ENCODE results near the gene FAM193A. TPM values are rescaled to one million over a fixed set of nuclear protein-coding genes. Genes with fewer than 3 reads are reported as not detected.
"Not testable (repeated sequence)": the region's sequence is repeated elsewhere in the genome, so short reads cannot be mapped to it uniquely, and the experiment has no call there.

FAM193A gene
- total RNA-seq, 2 experiments from 2014 or later = 37.0 to 37.7 TPM

DNA sequence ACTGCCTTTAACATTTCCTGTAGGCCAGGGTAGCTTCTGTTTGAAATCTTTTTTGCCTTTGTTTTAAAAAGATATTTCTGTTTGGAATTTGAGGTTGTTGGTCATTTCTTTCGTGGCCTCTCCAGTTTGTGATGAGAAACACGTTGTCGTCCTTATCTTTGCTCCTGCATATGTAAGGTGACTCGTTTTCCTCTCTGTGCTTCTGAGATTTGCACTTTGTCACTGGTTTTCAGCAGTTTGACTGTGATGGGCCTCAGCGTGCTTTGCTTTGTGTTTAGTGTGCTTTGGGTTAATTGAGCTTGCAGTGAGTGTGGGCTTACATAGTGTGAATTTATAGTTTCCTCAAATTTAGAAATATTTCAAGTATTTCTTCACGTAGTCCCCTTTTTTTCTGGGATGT, 81.5 kb downstream of the FAM193A start:
- no peak overlapping the region for H3K27ac Mint-ChIP-seq
- H3K27me3 Mint-ChIP-seq = no peaks in the 10 kb centered on the region
- H3K36me3 Mint-ChIP-seq = no peaks in the 10 kb centered on the region
- POLR2A ChIA-PET = no interaction called here
- H3K4me3 Mint-ChIP-seq = no peak overlapping the region
- DNase-seq (no peak), ATAC-seq (ENCODE audit: low read depth) (no peak)
- no peaks in the 10 kb centered on the region for H3K9me3 Mint-ChIP-seq
- H3K4me1 Mint-ChIP-seq = peaks cover 4% of the 10 kb centered on the region

DNA sequence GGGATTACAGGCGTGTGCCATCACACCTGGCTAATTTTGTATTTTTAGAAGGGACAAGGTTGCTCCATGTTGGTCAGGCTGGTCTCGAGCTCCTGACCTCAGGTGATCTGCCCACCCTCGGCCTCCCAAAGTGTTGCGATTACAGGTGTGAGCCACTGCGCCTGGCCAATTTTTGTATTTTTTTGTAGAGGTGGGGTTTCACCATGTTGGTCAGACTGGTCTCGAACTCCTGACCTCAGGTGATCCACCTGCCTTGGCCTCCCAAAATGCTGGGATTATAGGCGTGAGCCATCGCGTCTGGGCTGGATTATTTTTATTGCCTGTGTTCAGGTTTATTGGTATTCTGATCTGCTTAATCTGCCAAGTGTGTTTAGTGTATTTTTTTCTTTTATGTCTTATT, 82.3 kb downstream of the FAM193A start:
- H3K4me1 Mint-ChIP-seq; DNase-seq; H3K9me3 Mint-ChIP-seq; H3K27me3 Mint-ChIP-seq; H3K4me3 Mint-ChIP-seq; ATAC-seq (ENCODE audit: low read depth); POLR2A ChIA-PET; H3K36me3 Mint-ChIP-seq; H3K27ac Mint-ChIP-seq: not testable (repeated sequence)

DNA sequence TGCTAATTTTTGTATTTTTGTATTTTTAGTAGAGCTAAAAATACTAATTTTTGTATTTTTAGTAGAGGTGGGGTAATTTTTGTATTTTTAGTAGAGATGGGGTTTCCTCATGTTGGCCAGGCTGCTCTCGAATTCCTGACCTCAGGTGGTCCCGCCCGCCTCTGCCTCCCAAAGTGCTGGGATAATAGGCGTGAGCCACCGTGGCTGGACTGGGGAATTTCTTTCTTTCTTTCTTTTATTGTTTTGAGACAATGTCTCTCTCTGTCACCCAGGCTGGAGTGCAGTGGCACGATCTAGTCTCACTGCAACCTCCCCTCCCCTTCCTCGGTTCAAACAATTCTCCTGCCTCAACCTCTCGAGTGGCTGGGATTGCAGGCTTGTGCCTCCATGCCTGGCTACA, 83.0 kb downstream of the FAM193A start:
- POLR2A ChIA-PET = no interaction called here
- Mint-ChIP-seq H3K4me1 (peaks cover 4% of the 10 kb centered on the region), H3K27me3 (no peaks in the 10 kb centered on the region), H3K36me3 (no peaks in the 10 kb centered on the region), H3K9me3 (no peaks in the 10 kb centered on the region), H3K4me3 (no peak overlapping the region), H3K27ac (no peak overlapping the region)
- ATAC-seq (ENCODE audit: low read depth) (no peak), DNase-seq (no peak)

DNA sequence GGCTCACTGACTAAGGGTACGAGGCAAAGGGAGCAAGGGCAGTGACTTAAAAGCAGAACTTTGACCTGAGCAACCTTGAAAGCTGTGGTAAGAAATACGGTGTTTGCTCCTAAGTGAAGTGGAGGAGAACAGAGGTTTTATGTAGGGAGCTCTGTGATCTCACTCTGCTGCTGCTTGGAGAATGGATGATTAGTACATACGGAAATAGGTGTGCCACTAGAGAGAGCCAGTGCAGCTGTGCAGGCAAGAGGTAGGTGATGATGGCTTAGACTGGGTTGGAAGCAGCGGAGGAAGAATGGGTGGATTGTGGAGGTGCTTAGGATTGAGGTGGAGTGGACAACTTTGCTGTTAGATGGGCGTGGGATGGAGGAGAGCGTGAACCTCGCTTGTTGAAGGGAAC, 85.0 kb downstream of the FAM193A start:
- DNase-seq (no peak), ATAC-seq (ENCODE audit: low read depth) (no peak)
- H3K9me3 Mint-ChIP-seq = no peaks in the 10 kb centered on the region
- no peak overlapping the region for H3K4me3 Mint-ChIP-seq
- no peaks in the 10 kb centered on the region for H3K36me3 Mint-ChIP-seq
- no peaks in the 10 kb centered on the region for H3K27me3 Mint-ChIP-seq
- H3K4me1 Mint-ChIP-seq = peaks cover 4% of the 10 kb centered on the region
- H3K27ac Mint-ChIP-seq = no peak overlapping the region
- POLR2A ChIA-PET = no interaction called here

DNA sequence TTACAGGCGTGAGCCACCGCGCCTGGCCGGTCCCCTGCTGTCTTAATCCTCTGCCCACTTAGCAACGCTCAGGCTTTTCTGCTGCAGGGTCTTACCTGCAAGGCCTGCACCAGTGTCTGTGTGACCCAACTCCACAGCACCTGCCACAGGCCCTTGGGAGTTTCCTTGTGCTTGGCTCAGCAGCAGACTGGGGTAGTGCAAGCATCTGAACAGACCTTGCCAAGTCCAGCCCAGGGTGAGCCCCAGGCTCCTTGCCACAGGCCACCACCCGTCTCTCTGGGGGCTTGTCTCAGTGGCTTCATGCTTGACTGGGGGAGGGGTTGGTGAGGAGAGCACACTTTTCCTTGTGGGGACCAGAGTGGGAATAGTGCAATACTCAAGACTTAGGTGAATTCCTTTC, 87.0 kb downstream of the FAM193A start:
- H3K36me3 Mint-ChIP-seq = no peaks in the 10 kb centered on the region
- no peaks in the 10 kb centered on the region for H3K27me3 Mint-ChIP-seq
- DNase-seq = no peak
- no peak for ATAC-seq (ENCODE audit: low read depth)
- no peaks in the 10 kb centered on the region for H3K9me3 Mint-ChIP-seq
- H3K27ac Mint-ChIP-seq = peak overlapping the region; percentile 38
- H3K4me3 Mint-ChIP-seq = no peak overlapping the region
- peaks cover 4% of the 10 kb centered on the region for H3K4me1 Mint-ChIP-seq
- POLR2A ChIA-PET = no interaction called here

DNA sequence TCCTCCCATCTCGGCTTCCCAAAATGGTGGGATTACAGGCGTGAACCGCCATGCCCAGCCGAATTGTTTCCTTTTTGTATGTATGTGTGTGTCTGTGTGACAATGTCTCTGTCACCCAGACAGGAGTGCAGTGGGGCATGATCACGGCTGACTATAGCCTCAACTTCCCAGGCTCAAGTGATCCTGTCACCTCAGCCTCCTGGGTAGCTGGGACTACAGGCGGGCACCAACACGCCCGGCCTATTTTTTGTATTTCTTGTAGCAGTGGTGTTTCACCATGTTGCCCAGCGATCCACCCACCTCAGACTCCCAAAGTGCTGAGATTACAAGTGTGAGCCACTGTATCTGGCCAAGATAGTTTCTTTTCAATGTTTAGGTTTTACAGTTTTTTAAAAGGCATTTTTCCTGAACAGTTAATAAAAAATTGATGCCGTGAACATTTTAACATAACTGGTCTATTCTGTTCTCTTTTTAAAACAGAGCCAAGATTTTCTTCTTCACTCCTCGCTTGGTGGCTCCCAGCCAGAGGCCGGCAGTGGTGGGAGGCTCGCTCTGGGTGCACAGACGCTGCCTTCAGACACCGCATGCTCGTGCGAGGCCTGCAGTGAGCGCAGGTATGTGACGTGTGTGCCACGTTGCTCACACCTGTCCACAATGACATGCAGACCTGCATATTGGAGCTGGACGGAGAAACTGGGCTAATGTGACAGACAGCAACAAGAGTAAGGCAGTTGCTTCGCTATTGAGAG, 88.5 kb downstream of the FAM193A start:
- POLR2A ChIA-PET = no interaction called here
- Mint-ChIP-seq H3K27ac (no peak overlapping the region), H3K27me3 (no peaks in the 10 kb centered on the region), H3K4me3 (no peak overlapping the region), H3K36me3 (peaks cover 3% of the 10 kb centered on the region), H3K4me1 (peaks cover 2% of the 10 kb centered on the region), H3K9me3 (no peaks in the 10 kb centered on the region)
- ATAC-seq (ENCODE audit: low read depth) (no peak), DNase-seq (no peak)

DNA sequence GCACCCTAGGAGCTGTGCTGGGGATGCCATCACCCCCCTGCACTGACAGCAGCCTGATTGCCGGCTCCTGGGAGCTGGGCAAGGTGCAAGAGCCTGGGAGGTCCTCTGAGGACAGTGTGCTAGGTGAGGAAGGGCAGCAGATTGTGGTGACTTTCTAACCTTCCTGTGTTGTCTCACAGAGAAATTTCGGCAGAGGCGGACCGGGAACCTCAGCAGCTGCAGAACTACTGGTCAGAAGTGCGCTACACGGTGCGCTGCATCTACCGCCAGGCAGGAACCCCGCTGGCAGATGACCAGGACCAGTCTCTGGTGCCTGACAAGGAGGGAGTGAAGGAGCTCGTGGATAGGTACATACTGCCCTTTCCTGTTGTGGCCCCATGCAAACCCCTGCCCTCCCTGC, 89.8 kb downstream of the FAM193A start:
- DNase-seq (no peak), ATAC-seq (ENCODE audit: low read depth) (no peak)
- H3K9me3 Mint-ChIP-seq = no peaks in the 10 kb centered on the region
- H3K27ac Mint-ChIP-seq = no peak overlapping the region
- H3K4me3 Mint-ChIP-seq = no peak overlapping the region
- POLR2A ChIA-PET = no interaction called here
- H3K36me3 Mint-ChIP-seq = peaks cover 5% of the 10 kb centered on the region
- H3K4me1 Mint-ChIP-seq = peaks cover 2% of the 10 kb centered on the region
- H3K27me3 Mint-ChIP-seq = no peaks in the 10 kb centered on the region

DNA sequence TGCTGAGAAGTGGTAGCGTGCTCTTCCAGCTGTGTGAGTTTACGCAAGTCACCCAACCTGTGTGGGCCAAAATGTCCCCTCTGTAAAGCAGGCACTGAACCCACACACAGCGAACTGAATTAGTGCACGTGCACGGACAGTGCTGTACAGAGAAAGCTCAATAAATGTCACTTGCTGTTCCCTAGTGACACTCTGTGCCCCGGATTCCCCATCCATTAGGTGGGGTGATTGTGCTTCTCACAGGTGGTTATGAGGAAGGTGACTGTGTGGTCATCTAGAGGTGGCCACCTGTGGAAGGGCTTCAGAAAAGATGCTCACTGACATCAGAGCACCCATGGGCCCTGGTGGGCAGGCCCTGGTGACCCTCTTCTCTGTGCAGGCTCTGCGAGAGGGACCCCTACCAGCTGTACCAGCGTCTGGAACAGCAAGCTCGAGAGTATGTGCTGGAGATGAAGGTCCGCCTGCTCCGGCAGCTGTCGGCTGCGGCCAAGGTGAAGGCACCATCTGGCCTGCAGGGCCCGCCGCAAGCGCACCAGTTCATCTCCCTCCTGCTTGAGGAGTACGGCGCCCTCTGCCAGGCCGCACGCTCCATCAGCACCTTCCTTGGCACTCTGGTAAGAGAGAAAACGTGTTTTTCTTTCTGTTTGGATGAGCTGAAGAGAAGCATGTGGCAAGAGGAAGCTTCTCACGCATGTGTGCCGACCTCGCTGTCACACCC, 94.3 kb downstream of the FAM193A start:
- Mint-ChIP-seq H3K27ac (no peak overlapping the region), H3K4me1 (no peaks in the 10 kb centered on the region), H3K4me3 (no peak overlapping the region), H3K9me3 (no peaks in the 10 kb centered on the region), H3K27me3 (no peaks in the 10 kb centered on the region), H3K36me3 (peaks cover 7% of the 10 kb centered on the region)
- POLR2A ChIA-PET = interaction anchor here (0.9 kb wide), 1 partner anchor 93 kb away, joined by 3 read pairs; no protein-coding TSS in a partner anchor
- ATAC-seq (ENCODE audit: low read depth) (no peak), DNase-seq (no peak)

DNA sequence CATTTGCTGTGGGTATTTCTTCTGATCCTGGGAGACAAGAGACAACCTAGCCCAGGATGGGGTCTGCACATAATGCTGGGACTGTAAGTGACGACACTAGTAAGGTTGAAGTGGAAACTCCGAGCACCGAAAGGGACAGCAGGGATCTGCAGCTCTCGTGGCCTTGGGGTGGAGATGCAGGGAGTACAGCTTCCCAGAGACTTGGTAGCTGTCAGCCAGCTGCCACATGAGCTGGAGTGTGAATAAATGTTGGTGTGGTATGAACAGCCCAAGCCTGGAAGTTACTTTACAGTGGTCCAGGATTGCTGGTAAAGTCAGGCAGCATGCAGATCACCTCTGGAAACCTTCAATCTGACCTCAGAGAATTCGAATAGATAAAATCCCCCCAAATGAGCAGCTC, 97.6 kb downstream of the FAM193A start:
- Mint-ChIP-seq H3K36me3 (peaks cover 13% of the 10 kb centered on the region), H3K27ac (no peak overlapping the region)
- POLR2A ChIA-PET = no interaction called here

DNA sequence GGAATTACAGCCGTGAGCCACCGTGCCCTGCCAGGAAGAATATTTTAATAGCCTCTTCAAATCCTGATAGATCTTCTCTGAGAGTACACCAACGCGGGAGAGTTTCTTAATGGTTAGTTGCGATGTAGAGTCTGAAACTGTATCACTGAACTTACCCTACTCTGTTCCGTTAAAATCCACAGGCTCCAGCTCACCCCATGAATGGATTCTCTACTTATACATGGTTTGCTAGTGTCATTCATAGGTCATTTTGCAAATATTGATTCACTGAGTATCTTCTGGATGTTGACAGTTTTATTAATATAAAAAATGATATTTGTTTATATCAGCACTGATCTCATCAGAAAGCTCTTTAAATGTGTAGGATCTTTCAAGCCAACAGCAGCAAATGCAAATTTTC, 99.9 kb downstream of the FAM193A start:
- no peak overlapping the region for H3K27ac Mint-ChIP-seq
- peaks cover 12% of the 10 kb centered on the region for H3K36me3 Mint-ChIP-seq
- H3K4me3 Mint-ChIP-seq = no peak overlapping the region
- DNase-seq = no peak
- POLR2A ChIA-PET = no interaction called here
- H3K9me3 Mint-ChIP-seq = no peaks in the 10 kb centered on the region
- H3K27me3 Mint-ChIP-seq = no peaks in the 10 kb centered on the region
- no peak for ATAC-seq (ENCODE audit: low read depth)
- no peaks in the 10 kb centered on the region for H3K4me1 Mint-ChIP-seq

More for the DNA sequence above, 97.6 kb downstream of the FAM193A start:
- Mint-ChIP-seq H3K4me3 (no peak overlapping the region), H3K27me3 (no peaks in the 10 kb centered on the region), H3K9me3 (no peaks in the 10 kb centered on the region), H3K4me1 (no peaks in the 10 kb centered on the region)
- DNase-seq (no peak), ATAC-seq (ENCODE audit: low read depth) (no peak)

DNA sequence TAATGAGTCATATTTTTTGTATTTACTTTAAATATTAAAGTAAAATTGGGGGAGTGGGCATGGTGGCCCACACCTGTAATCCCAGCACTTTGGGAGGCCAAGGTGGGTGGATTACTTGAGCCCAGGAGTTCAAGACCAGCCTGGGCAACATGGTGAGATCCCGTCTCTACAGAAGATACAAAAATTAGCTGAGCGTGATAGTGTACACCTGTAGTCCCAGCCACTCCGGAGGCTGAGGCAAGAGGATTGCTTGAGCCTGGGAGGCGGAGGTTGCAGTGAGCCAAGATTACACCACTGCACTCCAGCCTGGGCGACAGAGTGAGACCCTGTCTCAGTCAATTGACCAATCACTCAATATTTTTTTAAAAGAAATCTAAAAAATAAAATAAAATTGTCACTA, 100.5 kb downstream of the FAM193A start:
- DNase-seq; H3K9me3 Mint-ChIP-seq; ATAC-seq (ENCODE audit: low read depth); H3K27me3 Mint-ChIP-seq; H3K27ac Mint-ChIP-seq; H3K4me3 Mint-ChIP-seq; H3K4me1 Mint-ChIP-seq; POLR2A ChIA-PET: not testable (repeated sequence)
- peaks cover 12% of the 10 kb centered on the region for H3K36me3 Mint-ChIP-seq

DNA sequence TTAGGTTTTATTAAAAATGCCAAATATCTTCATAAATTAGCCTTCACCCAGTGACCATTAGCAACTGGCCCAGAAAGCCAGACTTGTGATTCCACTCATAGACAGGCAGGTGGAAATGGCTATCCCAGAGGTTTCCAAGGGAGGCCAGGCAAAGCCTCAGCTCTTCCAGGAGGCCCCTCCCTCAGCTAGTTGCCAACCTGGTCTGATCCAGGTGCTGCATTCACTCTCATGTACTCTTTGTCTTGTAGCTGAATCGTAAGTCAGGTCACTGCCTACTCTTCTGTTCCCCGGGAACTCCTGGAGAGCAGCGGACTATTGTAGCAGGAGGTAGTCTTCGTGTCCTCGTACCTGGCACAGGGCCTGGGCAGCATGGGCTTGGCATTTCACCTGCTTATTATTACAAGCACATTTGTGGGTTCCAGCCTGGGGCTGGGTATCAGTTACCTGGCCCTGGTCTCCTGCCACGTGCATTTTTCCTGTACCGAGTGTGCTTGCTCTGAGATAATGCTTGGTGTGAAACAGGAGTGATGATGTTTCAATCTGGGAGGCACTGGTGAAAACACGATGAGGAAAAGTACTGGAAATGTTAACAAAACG, 101.6 kb downstream of the FAM193A start:
- H3K27me3 Mint-ChIP-seq = no peaks in the 10 kb centered on the region
- ATAC-seq (ENCODE audit: low read depth) (no peak), DNase-seq (no peak)
- POLR2A ChIA-PET = no interaction called here
- peaks cover 14% of the 10 kb centered on the region for H3K36me3 Mint-ChIP-seq
- H3K4me3 Mint-ChIP-seq = no peak overlapping the region
- H3K9me3 Mint-ChIP-seq = no peaks in the 10 kb centered on the region
- H3K4me1 Mint-ChIP-seq = no peaks in the 10 kb centered on the region
- H3K27ac Mint-ChIP-seq = no peak overlapping the region

DNA sequence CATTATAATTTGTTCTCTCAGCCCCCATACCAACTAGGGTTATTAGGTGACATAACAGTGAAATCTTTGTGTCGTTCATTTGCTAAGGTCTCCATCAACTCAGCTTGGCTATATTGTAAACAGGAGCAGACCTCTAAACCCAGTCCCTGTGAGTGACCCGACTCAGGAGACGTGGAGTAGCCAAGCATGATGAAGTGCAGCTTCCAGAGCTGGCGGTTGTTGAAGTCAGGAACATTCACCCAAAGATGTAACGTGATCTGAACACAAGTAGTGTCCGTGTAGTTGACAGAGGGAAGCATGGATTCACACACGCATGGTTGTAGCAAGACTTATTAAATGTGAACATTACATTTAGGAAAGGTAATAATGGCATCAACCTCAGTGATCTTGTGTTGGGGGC, 102.3 kb downstream of the FAM193A start:
- DNase-seq = no peak
- Mint-ChIP-seq H3K4me1 (no peaks in the 10 kb centered on the region), H3K9me3 (no peaks in the 10 kb centered on the region), H3K36me3 (peaks cover 16% of the 10 kb centered on the region), H3K27ac (no peak overlapping the region), H3K27me3 (no peaks in the 10 kb centered on the region), H3K4me3 (no peak overlapping the region)
- POLR2A ChIA-PET = no interaction called here
- ATAC-seq (ENCODE audit: low read depth) = no peak

DNA sequence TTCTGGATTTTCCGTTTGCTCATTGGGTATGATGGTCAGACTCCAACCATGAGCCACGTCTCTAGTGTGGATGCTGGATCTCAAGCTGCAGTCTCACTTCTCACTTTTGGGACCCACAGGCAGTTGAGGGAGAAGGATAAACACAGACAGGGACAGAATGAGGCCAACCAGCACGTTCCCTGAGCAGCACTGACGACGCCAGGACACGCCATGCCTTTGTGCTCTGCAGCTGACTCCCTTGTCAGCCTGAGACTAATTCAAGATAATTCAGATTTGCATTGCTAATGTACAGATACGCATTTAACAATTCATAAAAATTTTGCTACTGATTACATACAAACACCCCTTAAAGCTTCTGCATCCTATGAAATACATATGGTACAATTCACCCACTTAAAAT, 106.5 kb downstream of the FAM193A start:
- POLR2A ChIA-PET = no interaction called here
- Mint-ChIP-seq H3K9me3 (no peaks in the 10 kb centered on the region), H3K4me3 (no peak overlapping the region)

More for the DNA sequence above, 106.5 kb downstream of the FAM193A start:
- DNase-seq = no peak
- ATAC-seq (ENCODE audit: low read depth) = no peak
- H3K4me1 Mint-ChIP-seq = no peaks in the 10 kb centered on the region
- peaks cover 16% of the 10 kb centered on the region for H3K36me3 Mint-ChIP-seq
- H3K27ac Mint-ChIP-seq = no peak overlapping the region
- no peaks in the 10 kb centered on the region for H3K27me3 Mint-ChIP-seq

All from activated naive CD8-positive, alpha-beta T cell treated with anti-CD3 and anti-CD28 coated beads, Interleukin-2, amount 10 ng/mL, durations not matched to agents 7 days and 5 days (primary cell).